OCI-LY7 (cell line): Measurements from ENCODE around the gene ATP9A.

Experiments used
- CTCF ChIP-seq: fragments of 200-600 bp; sonication (generic); conservative IDR thresholded peaks from 2 replicates; pipeline ENCODE4 v1.5.1; 2014; ENCODE audit warnings: mild to moderate bottlenecking, antibody characterized with exemption, low read length, moderate library complexity, mixed read lengths
- EZH2phosphoT487 ChIP-seq: fragments of 200-600 bp; sonication (generic); IDR thresholded peaks from 2 replicates; pipeline ENCODE4 v1.6.1; 2018; ENCODE audit warnings: low read depth, borderline replicate concordance, mild to moderate bottlenecking, mixed run types, antibody characterized with exemption, low read length, moderate library complexity, mixed read lengths

- no peak for TF ChIP-seq CTCF
- no peak for TF ChIP-seq EZH2phosphoT487
Measured at GRCh38 chr20:51653226-51653625, 115.0 kb downstream of the ATP9A start.
